Hindlimb muscle (tissue), 1 donor: Measurements from ENCODE around the gene EHBP1L1. TPM values are rescaled to one million over a fixed set of nuclear protein-coding genes. Genes with fewer than 3 reads are reported as not detected.
A peak's percentile ranks its signal among the peaks of the same experiment; 100 is the strongest.
"Not testable (repeated sequence)": the region's sequence is repeated elsewhere in the genome, so short reads cannot be mapped to it uniquely, and the experiment has no call there.

Experiments used
- DNase-seq: peaks from one replicate; pipeline ENCODE4 v3.0.0-alpha.2; 2013
- polyA plus RNA-seq: library from polyadenylated mRNA; unstranded; fragments of 120-200 nt; gene quantifications from one replicate; pipeline ENCODE4 v1.2.1, GENCODE V29; 2013; ENCODE audit not compliant: insufficient read length

The EHBP1L1 gene
- polyA plus RNA-seq, 1 donor: 391 TPM

DNA sequence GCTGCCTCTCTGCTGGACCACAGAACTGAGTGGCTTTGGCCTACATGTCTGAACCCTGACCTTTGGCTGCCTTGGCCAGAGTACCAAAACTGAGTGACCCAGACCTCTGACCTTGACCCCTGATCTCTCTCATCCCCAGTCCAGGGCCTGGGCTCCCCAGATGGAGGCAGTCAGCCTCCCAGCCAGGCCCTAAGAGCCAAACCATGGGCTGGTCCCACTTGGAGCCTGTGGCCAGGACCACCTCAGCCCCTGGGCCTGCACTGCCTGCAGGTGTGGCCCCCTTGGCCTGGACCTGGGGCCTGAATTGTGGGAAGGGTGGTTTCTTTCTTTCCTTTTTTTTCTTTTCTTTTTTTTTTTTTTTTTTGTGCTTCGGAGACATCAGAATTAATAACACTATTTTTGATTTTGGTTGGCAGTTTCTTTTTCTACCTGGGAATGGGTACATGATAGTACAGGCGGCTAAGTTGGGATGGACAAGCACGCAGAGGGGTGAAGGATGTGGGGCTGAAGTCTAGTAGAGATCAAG, 61.2 kb downstream of the EHBP1L1 start:
- DNase-seq: no peak

DNA sequence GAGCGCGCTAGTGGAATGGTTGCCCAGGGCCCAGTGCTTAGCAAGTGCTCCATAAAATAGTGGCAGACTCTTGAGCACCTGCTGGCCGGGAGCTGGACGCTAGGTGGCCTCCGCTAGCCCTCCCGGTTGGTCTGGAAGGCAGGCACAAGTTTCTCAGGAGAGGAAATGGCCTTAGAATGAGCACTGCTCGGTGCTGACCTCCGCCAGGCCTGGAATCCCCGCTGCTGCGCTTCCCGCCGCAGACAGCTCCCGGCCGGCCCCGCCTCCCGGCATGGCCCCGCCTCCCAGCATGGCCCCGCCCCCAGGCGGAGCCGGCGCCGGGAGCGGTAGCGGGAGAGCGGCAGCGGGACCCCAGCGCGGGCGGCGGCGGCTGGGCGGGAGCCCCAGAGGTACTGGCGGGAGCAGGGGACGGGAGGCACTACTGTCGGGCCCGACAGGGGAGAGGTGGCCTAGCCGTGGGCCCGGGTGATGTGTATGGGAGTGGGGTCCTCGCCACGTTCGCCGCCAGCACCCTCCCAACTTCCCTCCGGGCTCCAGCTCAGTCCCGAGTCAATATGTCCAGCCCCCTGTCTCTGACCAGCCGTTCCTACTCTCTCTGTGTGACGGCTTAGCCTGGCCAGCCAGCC, 62.1 kb downstream of the EHBP1L1 start, which contains the start of gene SIPA1:
Gene SIPA1, plus strand, starts transcription at position 308 of the 626 bp plus-strand sequence. CDS start 2,821 bp downstream, outside the sequence.
- peak; percentile 85 for DNase-seq

DNA sequence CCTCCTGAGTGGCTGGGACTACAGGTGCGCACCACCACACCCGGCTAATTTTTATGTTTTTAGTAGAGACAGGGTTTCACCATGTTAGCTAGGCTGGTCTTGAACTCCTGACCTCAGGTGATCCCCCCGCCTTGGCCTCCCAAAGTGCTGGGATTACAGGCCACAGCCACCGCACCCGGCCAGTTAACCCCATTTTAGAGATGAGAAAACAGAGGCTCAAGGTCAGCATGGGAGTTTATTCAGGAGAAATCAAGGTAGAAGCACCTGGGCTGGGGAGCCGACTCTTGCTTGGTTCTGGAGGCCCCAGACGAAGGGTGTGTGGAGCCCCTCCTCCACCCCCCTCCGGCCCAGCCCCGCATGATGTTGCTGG, 63.4 kb downstream of the EHBP1L1 start:
- not testable (repeated sequence) for DNase-seq

DNA sequence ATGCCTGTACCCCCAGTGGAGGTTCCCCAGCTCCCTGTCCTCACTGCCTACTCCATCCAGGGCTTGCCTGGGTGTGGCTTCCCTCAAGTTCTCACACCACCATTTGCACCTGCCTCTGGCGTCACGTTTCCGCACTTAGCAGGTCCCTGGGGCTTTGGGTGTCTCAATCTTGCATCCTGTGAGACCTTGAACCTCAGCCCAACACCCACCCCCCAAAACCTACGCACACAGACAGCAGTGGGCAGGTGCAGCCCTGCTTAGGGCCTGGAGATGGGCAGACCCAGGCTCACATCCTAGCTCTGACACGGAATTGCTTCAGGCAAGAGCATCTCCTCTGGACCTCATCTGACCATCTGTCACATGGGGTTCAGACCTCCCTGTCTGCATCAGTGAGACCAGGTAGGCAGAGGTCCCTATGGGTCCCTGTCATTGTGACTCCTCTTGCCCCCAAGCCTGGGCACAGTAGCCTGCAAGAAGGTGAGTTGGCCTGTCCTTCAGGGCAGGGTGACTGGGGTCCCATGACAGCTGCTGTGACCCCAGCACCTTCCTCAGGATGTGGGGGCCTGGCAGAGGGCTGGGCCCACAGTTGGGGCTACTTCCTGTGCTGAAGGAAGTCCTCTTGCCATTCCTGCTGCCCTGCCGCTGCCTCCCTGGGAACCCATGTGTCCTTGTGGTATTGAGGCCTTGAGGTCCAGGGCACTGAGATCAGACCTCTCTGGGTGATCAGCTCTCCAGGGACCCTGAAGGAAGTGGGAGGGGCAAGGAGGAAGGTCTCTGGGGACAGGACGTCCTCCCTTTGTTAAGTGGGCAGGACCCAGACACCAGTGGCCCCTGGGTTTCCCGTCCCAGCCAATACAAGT, 64.0 kb downstream of the EHBP1L1 start:
- DNase-seq: no peak

DNA sequence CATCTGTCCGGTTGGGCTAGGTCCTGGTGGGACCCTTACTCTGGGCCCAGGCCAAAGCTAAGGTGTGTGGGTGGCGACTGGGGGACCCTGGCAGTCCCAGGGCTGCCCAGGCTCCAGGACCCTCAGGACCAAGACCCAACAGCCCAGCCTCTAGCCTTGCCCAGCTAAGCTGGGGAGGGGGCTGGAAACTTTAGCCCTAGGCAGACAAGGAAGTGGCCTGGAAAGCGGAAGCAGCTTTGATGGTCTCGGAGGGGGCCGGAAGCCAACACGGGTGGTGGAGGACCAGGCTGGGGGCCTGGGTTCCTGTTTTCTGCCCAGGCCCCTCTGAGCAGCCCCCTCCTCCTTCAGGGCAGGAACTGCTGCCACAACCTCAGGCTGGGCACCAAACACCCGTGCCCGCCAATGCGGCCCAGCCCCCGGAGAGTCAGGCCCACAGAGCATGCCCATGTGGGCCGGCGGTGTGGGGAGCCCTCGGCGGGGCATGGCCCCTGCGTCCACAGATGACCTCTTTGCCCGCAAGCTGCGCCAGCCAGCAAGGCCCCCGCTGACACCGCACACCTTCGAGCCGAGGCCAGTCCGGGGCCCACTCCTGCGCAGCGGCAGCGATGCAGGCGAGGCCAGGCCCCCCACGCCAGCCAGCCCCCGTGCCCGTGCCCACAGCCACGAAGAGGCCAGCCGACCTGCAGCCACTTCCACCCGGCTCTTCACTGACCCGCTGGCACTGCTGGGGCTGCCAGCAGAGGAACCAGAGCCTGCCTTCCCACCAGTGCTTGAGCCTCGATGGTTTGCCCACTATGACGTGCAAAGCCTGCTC, 64.8 kb downstream of the EHBP1L1 start:
- DNase-seq: no peak

DNA sequence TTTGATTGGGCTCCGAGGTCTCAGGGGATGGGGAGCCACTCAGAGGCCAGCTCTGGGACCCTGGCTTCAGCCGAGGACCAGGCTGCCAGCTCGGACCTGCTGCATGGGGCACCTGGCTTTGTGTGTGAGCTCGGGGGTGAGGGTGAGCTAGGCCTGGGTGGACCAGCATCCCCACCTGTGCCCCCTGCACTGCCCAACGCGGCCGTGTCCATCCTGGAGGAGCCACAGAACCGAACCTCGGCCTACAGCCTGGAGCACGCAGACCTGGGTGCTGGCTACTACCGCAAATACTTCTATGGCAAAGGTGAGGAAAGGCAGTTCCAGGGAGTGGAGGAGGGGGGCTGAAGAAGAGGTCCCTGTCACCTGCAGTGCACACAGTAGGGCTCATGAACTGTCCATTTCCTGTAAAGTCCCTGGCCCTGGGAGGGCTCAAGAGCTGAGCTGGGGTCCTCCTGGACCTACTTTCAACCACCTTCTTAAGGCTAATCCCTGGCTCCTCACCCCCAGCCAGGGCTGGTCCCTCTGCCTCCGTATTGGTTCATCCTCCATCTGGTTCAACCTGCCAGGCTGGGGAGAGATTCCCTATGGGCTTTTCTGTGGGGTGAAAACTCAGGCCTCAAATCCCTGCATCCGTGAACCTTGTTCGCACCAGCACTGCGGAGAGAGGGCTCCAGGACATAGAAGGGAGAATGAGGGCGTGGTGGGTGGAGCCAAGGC, 65.6 kb downstream of the EHBP1L1 start:
- no peak for DNase-seq

Other genes with a start within 250 kb of the EHBP1L1 start
- gene DPF2, start 242.2 kb upstream of the EHBP1L1 start, polyA plus RNA-seq: 48.6 TPM
- 0.22 TPM for gene TIGD3, start 221.3 kb upstream of the EHBP1L1 start, polyA plus RNA-seq
- gene SLC25A45, start 193.4 kb upstream of the EHBP1L1 start, polyA plus RNA-seq: 10.0 TPM
- gene FRMD8, start 189.4 kb upstream of the EHBP1L1 start, polyA plus RNA-seq: 11.4 TPM
- gene NEAT1, start 153.3 kb upstream of the EHBP1L1 start, polyA plus RNA-seq: 88.9 TPM
- 191 TPM for gene MALAT1, start 77.0 kb upstream of the EHBP1L1 start, polyA plus RNA-seq
- gene SCYL1, start 51.0 kb upstream of the EHBP1L1 start, polyA plus RNA-seq: 54.1 TPM
- gene LTBP3, start 17.7 kb upstream of the EHBP1L1 start, polyA plus RNA-seq: 126 TPM
- 61.4 TPM for gene ZNRD2, start 5.6 kb upstream of the EHBP1L1 start, polyA plus RNA-seq
- gene FAM89B, start 3.5 kb upstream of the EHBP1L1 start, polyA plus RNA-seq: 52.5 TPM
- 1.8 TPM for gene KCNK7, start 19.7 kb downstream of the EHBP1L1 start, polyA plus RNA-seq
- 33.6 TPM for gene MAP3K11, start 38.2 kb downstream of the EHBP1L1 start, polyA plus RNA-seq
- 21.7 TPM for gene PCNX3, start 39.7 kb downstream of the EHBP1L1 start, polyA plus RNA-seq
- gene SIPA1, start 62.0 kb downstream of the EHBP1L1 start, polyA plus RNA-seq: 41.7 TPM
- gene RELA, start 86.9 kb downstream of the EHBP1L1 start, polyA plus RNA-seq: 50.6 TPM
- gene KAT5, start 136.2 kb downstream of the EHBP1L1 start, polyA plus RNA-seq: 39.2 TPM
- 25.7 TPM for gene RNASEH2C, start 144.7 kb downstream of the EHBP1L1 start, polyA plus RNA-seq
- gene AP5B1, start 204.9 kb downstream of the EHBP1L1 start, polyA plus RNA-seq: 2.1 TPM
- not detected for gene OVOL1, start 211.0 kb downstream of the EHBP1L1 start, polyA plus RNA-seq